Uterus (tissue), 4 donors: ENCODE results near the gene SLC35G4. TPM values are rescaled to one million over a fixed set of nuclear protein-coding genes. Genes with fewer than 3 reads are reported as not detected.
"Not testable (repeated sequence)": the region's sequence is repeated elsewhere in the genome, so short reads cannot be mapped to it uniquely, and the experiment has no call there.

Experiments
- DNase-seq, 2 donors: peaks; one replicate each; pipeline ENCODE4 v3.0.0-alpha.2; 2019 to 2020
- H3K27ac ChIP-seq, 2 donors: fragments of 200-600 bp; sonication (generic); 1 replicate in 1 of 2; 2 replicates in 1 of 2; pipeline ENCODE4 v1.5.1; 2016 to 2018
- H3K27me3 ChIP-seq, 2 donors: fragments of 200-600 bp; sonication (generic); one replicate each; pipeline ENCODE4 v1.5.1; 2018 to 2019; ENCODE audit warnings: control low read depth in 1 of 2
- H3K36me3 ChIP-seq, 2 donors: fragments of 200-600 bp; sonication (generic); one replicate each; pipeline ENCODE4 v1.5.1; 2019; ENCODE audit warnings: control low read depth in 1 of 2
- H3K4me1 ChIP-seq, 2 donors: fragments of 200-600 bp; sonication (generic); one replicate each; pipeline ENCODE4 v1.5.1; 2018 to 2019; ENCODE audit warnings: control low read depth in 1 of 2
- H3K4me3 ChIP-seq, 2 donors: fragments of 200-600 bp; sonication (generic); 1 replicate in 1 of 2; 2 replicates in 1 of 2; pipeline ENCODE4 v1.5.1; 2018 to 2019; ENCODE audit warnings: mild to moderate bottlenecking in 1 of 2
- H3K9me3 ChIP-seq, 2 donors: fragments of 200-600 bp; sonication (generic); one replicate each; pipeline ENCODE4 v1.5.1; 2019; ENCODE audit warnings: control low read depth in 1 of 2
- POLR2A ChIP-seq, 2 donors: fragments of 450-650 bp; IDR thresholded peaks; one replicate each; pipeline ENCODE4 v1.6.1; 2016; ENCODE audit warnings: antibody characterized with exemption in 2 of 2, mild to moderate bottlenecking in 1 of 2, moderate library complexity in 1 of 2
- intact Hi-C: fragments of 100-400 bp; cut with DNase I; formaldehyde crosslinking; loops from one replicate; pipeline ENCODE4 v1.15.1; 2023; ENCODE audit warnings: low total_unique reads
- total RNA-seq, 4 donors: library from RNA; depleted of rRNA in 3 of 4; stranded (reverse); fragments of >200 nt in 3 of 4; gene quantifications; one replicate each; pipeline versions ENCODE4 v1.1.0 to v1.2.4, GENCODE V29; 2014 to 2023
- TF ChIP-seq, protein P1 (sequence below), 4 experiments: fragments of 200-600 bp in 2 of 4; fragments of 450-650 bp in 2 of 4; sonication (generic) in 2 of 4; IDR thresholded peaks; one replicate each; pipeline ENCODE4 v1.5.1; 2016 to 2019; ENCODE audit warnings: antibody characterized with exemption in 4 of 4, mild to moderate bottlenecking in 2 of 4, moderate library complexity in 1 of 4
- donor health status: DM: yes; HTN: yes; CAD: no.

SLC35G4 gene
- not detected for total RNA-seq

DNA sequence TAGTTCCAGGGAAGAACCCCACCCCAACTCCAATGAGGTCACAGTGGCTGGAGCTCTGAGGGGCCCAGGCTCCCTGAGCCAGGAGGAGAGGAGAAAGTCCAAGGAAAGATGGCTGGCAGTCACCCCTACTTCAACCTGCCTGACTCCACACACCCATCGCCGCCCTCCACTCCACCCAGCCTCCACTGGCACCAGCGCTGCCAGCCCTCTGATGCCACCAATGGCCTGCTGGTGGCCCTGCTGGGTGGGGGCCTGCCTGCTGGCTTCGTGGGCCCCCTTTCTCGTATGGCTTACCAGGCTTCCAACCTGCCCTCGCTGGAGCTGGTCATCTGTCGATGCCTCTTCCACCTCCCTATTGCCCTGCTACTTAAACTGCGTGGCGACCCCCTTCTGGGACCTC is at the start of gene SLC35G4:
TSS of gene SLC35G4 (plus strand) at position 109 of the 400 bp plus-strand sequence. CDS start at position 109, 0 bp downstream.
- H3K36me3 ChIP-seq, H3K27me3 ChIP-seq, H3K4me3 ChIP-seq, H3K9me3 ChIP-seq, intact Hi-C loops, H3K27ac ChIP-seq, H3K4me1 ChIP-seq, DNase-seq: not testable (repeated sequence)

DNA sequence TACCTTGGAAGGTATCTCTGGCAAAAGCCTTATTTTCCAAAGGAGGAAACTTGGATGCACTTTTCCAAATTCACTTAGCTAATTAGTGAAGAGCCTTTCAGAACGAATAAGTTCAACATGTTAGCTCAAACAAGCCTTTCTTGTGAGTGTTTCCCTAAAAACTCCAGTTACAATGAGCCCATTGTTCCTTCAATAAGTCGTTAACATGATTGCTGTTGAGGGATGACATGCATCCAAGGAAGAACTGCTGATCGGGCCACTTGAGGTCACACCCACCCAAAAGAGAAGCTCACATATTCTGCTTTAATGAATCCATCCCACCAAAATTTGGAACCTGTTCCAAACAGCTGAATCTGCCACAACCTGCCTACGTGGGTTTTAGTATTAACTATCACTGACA is 48.1 kb upstream of the SLC35G4 start:
- Histone ChIP-seq H3K36me3 (no peaks in the 10 kb centered on the region), H3K27me3 (no peaks in the 10 kb centered on the region), H3K4me1 (no peaks in the 10 kb centered on the region), H3K9me3 (no peaks in the 10 kb centered on the region), H3K4me3 (no peak overlapping the region), H3K27ac (no peak overlapping the region)
- no peak for DNase-seq
- TF ChIP-seq, protein P1, sequence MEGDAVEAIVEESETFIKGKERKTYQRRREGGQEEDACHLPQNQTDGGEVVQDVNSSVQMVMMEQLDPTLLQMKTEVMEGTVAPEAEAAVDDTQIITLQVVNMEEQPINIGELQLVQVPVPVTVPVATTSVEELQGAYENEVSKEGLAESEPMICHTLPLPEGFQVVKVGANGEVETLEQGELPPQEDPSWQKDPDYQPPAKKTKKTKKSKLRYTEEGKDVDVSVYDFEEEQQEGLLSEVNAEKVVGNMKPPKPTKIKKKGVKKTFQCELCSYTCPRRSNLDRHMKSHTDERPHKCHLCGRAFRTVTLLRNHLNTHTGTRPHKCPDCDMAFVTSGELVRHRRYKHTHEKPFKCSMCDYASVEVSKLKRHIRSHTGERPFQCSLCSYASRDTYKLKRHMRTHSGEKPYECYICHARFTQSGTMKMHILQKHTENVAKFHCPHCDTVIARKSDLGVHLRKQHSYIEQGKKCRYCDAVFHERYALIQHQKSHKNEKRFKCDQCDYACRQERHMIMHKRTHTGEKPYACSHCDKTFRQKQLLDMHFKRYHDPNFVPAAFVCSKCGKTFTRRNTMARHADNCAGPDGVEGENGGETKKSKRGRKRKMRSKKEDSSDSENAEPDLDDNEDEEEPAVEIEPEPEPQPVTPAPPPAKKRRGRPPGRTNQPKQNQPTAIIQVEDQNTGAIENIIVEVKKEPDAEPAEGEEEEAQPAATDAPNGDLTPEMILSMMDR (IDR thresholded peaks at IDR 0.05), result no peak
- no peak for TF ChIP-seq POLR2A (IDR thresholded peaks at IDR 0.05)
- intact Hi-C loops, result no loop called here

DNA sequence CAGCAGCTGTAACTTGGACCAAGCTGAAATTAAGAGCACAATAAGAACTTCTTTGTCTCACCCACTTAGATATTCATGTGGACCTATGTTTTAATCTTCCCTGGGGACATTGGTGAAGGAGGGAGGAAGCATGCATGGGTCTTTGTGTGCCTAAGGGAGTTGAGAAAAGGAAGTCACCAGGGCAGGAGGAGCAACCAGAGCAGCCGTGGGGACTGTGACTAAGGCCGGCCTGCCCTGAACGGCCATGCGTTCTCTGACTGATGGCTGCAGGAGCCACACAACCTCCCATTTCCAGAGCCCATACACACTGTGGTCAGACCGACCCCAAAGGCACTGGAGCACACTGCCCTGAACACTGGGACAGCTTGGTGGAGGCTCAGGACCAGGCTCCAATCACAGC is 43.7 kb upstream of the SLC35G4 start:
- DNase-seq, result no peak
- no peaks in the 10 kb centered on the region for H3K4me1 ChIP-seq
- H3K27ac ChIP-seq, result no peak overlapping the region
- intact Hi-C loops, result no loop called here
- no peak overlapping the region for H3K4me3 ChIP-seq
- TF ChIP-seq POLR2A (IDR thresholded peaks at IDR 0.05), result no peak
- TF ChIP-seq, protein P1 (IDR thresholded peaks at IDR 0.05), result no peak
- no peaks in the 10 kb centered on the region for H3K9me3 ChIP-seq
- no peaks in the 10 kb centered on the region for H3K27me3 ChIP-seq
- no peaks in the 10 kb centered on the region for H3K36me3 ChIP-seq

DNA sequence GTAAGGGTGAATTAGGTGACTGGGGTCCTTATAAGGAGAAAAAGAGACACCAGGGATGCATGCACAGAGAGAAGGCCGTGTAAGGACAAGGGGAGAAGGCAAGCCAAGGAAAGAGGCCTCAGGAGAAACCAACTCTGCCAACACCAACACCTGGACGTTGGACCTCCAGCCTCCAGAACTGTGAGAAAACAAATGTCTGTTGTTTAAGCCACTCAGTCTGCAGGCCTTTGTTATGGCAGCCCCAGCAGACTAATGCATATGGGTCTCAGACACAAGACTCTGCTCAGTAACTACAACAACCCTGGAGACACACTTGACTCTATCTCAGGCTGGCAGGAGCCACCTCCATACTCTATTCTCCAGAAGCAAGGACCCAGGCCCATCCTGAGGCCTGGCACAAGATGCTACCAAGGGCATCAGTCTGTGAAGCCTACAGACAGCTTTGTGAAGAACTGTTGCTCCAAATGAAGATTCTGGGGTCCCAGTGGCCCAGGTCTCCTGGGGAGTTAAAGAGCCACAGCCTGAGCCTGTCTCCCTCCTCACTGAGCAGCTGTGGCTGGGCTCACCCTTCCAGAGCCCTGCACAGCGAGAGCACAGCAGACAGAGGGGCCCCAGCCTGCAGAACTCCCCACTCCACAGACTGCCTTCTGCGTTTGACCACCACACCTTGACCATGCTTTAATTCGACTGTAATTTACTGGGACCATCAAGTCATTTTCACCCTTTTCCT is 43.0 kb upstream of the SLC35G4 start:
- H3K4me1 ChIP-seq, result no peaks in the 10 kb centered on the region
- no peak for DNase-seq
- no peaks in the 10 kb centered on the region for H3K27me3 ChIP-seq
- TF ChIP-seq, protein P1 (IDR thresholded peaks at IDR 0.05), result no peak
- TF ChIP-seq POLR2A (IDR thresholded peaks at IDR 0.05), result no peak
- no peak overlapping the region for H3K27ac ChIP-seq
- no peaks in the 10 kb centered on the region for H3K9me3 ChIP-seq
- intact Hi-C loops, result no loop called here
- H3K4me3 ChIP-seq, result no peak overlapping the region
- no peaks in the 10 kb centered on the region for H3K36me3 ChIP-seq

DNA sequence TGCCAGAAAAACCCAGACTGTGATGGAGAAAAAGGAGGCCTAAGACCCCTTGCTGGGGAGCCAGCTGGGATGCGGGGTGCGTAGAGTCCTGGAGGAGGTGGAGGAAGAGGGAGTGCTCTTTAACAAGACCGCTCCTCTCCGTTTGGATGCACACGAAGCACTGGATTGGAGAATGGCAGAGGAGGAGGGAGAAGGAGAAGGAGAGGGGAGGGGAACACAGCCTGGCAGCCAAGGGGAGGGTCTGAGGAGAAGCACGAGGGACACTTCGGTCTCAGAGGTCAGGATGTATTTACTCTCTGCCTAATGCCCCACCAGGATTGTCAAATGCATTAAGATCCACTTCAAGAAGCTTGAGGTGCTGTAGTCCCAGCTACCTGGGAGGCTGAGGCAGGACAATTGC is 42.0 kb upstream of the SLC35G4 start:
- Histone ChIP-seq H3K27me3 (no peaks in the 10 kb centered on the region), H3K9me3 (no peaks in the 10 kb centered on the region), H3K27ac (no peak overlapping the region), H3K36me3 (no peaks in the 10 kb centered on the region), H3K4me1 (no peaks in the 10 kb centered on the region), H3K4me3 (no peak overlapping the region)
- DNase-seq, result no peak
- intact Hi-C loops, result no loop called here
- no peak for TF ChIP-seq POLR2A (IDR thresholded peaks at IDR 0.05)
- TF ChIP-seq, protein P1 (IDR thresholded peaks at IDR 0.05), result no peak
